Heart left ventricle (tissue), 16 donors: ENCODE data around the gene GPATCH1. TPM values are rescaled to one million over a fixed set of nuclear protein-coding genes. Genes with fewer than 3 reads are reported as not detected.
A peak's percentile ranks its signal among the peaks of the same experiment; 100 is the strongest.
"Not testable (repeated sequence)": the region's sequence is repeated elsewhere in the genome, so short reads cannot be mapped to it uniquely, and the experiment has no call there.

Experiments
- ATAC-seq, 4 donors: fragments of 200-7000 bp; cut with Tn5 transposase; one replicate each; pipeline ENCODE4 v1.9.1; 2020 to 2022; ENCODE audit warnings: moderate library complexity in 4 of 4, mild to moderate bottlenecking in 3 of 4, moderate number of reproducible peaks in 1 of 4
- DNase-seq, 5 donors: peaks; one replicate each; pipeline ENCODE4 v3.0.0-alpha.2; 2020
- H3K27ac ChIP-seq, 12 donors: fragments of 200-600 bp; sonication (generic) in 4 of 12; one replicate each; pipeline versions ENCODE4 v1.5.0 to v1.8.0; 2016 to 2022; ENCODE audit warnings: mild to moderate bottlenecking in 2 of 12
- H3K27me3 ChIP-seq, 9 donors: fragments of 200-600 bp; sonication (generic) in 2 of 9; one replicate each; pipeline versions ENCODE4 v1.5.1 to v1.8.0; 2016 to 2022; ENCODE audit warnings: mild to moderate bottlenecking in 3 of 9
- H3K36me3 ChIP-seq, 9 donors: fragments of 200-600 bp; sonication (generic) in 2 of 9; one replicate each; pipeline versions ENCODE4 v1.5.0 to v1.8.0; 2018 to 2022; ENCODE audit warnings: mild to moderate bottlenecking in 2 of 9
- H3K4me1 ChIP-seq, 12 donors: fragments of 200-600 bp; sonication (generic) in 4 of 12; one replicate each; pipeline versions ENCODE4 v1.5.0 to v1.8.0; 2016 to 2022; ENCODE audit warnings: mild to moderate bottlenecking in 3 of 12
- H3K4me3 ChIP-seq, 12 donors: fragments of 200-600 bp; sonication (generic) in 4 of 12; one replicate each; pipeline versions ENCODE4 v1.5.0 to v1.8.0; 2017 to 2022; ENCODE audit warnings: mild to moderate bottlenecking in 9 of 12, moderate library complexity in 4 of 12
- H3K9me3 ChIP-seq, 12 donors: fragments of 200-600 bp; sonication (generic) in 4 of 12; one replicate each; pipeline versions ENCODE4 v1.5.0 to v1.8.0; 2016 to 2022; ENCODE audit warnings: mild to moderate bottlenecking in 1 of 12
- CTCF ChIP-seq, 12 donors: fragments of 200-600 bp; sonication (generic) in 4 of 12; IDR thresholded peaks; one replicate each; pipeline versions ENCODE4 v1.5.0 to v1.8.0; 2018 to 2022; ENCODE audit warnings: antibody characterized with exemption in 12 of 12, mild to moderate bottlenecking in 5 of 12
- POLR2A ChIP-seq, 2 donors: fragments of 450-650 bp; IDR thresholded peaks; one replicate each; pipeline ENCODE4 v1.6.1; 2017; ENCODE audit warnings: antibody characterized with exemption in 2 of 2, mild to moderate bottlenecking in 2 of 2, moderate library complexity in 2 of 2
- WGBS, 4 donors: extraction: QIAGEN DNeasy Blood & Tissue Kit in 2 of 4; methylation state at CpG; one replicate each; pipeline versions ENCODE4 v1.1.5 to v1.1.7; 2013 to 2018; 5-methylcytosine and 5-hydroxymethylcytosine counted together
- intact Hi-C, 10 donors: fragments of 100-400 bp; cut with DNase I; formaldehyde crosslinking; loops; one replicate each; pipeline versions ENCODE4 v1.11.1 to v1.14.2; 2022
- long read RNA-seq, 3 donors: library from polyadenylated mRNA; unstranded; transcript quantifications; one replicate each; pipeline ENCODE4 v2.0.0, GENCODE V29; 2020 to 2021
- polyA plus RNA-seq, 2 donors: library from polyadenylated mRNA; stranded (reverse); fragments of 200-250 nt; gene quantifications; one replicate each; pipeline ENCODE4 v1.2.3, GENCODE V29; 2013
- total RNA-seq, 9 donors: library from RNA; depleted of rRNA in 2 of 9; stranded (reverse); fragments of >200 nt in 2 of 9; fragmentation: NEBNext Ultra II Directional in 3 of 9; extraction: Animal tissue kit (Norgen Biotek cat#: 25700) in 3 of 9; gene quantifications; one replicate each; pipeline versions ENCODE4 v1.1.0 to v1.2.4, GENCODE V29; 2016 to 2023
- donor health status: ischemic (EF 13 %, LVEDD 7.1; RV severe dilation, severe dysfunction).
- donor health status: healthy with polysubstance abuse.
- donor health status: DM: no; HTN: yes; CAD: no.
- donor health status: DM: no; HTN: no; CAD: no.
- donor health status: ischemic (EF 25% LVEDD 6.9; RV normal size, moderate dysfunction).
- donor health status: ischemic (EF 25% LVEDD 5.7; RV mildly dilated, moderate dysfunction).
- donor health status: healthy.
- donor health status: DM: yes; HTN: yes; CAD: no.
- donor health status: ischemic (EF 35%, LVEDD 5.7; RV mildly dilated, moderate dysfunction).
- donor health status: nonischemic (EF 11% LVEDD 7.7; RV severe dilation, severe dysfunction).
- donor health status: DM: yes; HTN: yes; CAD: no.
- donor health status: PGD.
- donor health status: ischemic (EF 29% LVEDD 5.4; RV normal size, mild dysfunction).
- donor health status: nonischemic (EF 23%, LVEDD 6.1; RV moderate dilation, normal function).

GPATCH1 gene
- total RNA-seq (1 to 10 TPM; 3.4 to 6.7 (median 6.4) TPM), polyA plus RNA-seq (1 to 10 TPM; 3.3 to 3.5 TPM)
- long read RNA-seq, donor 1, transcript GPATCH1-201 (20 exons, 3,492 nt), result major isoform, 7 of 9 reads
- long read RNA-seq, donor 1, partial matches to known transcripts, result 2 of 9 reads
- long read RNA-seq, donor 1, other reads (novel, unspliced or antisense), result 0 of 9 reads
- long read RNA-seq, donor 2, transcript GPATCH1-201 (20 exons, 3,492 nt), result major isoform, 9 of 54 reads
- long read RNA-seq, donor 2, partial matches to known transcripts, result 41 of 54 reads
- long read RNA-seq, donor 2, other reads (novel, unspliced or antisense), result 4 of 54 reads
- long read RNA-seq, donor 3, partial matches to known transcripts, result 7 of 11 reads
- long read RNA-seq, donor 3, other reads (novel, unspliced or antisense), result 0 of 11 reads

- WGBS, 4 donors, result 0 to 1% (median 0%) methylated on average over 42 to 62 of the region's 62 CpGs
These were observed at the start of gene GPATCH1 for GRCh38 chr19:33080761-33081681. Gene GPATCH1, plus strand, starts transcription at chr19:33081181. Its CDS starts 13 bp downstream, at chr19:33081194.

GRCh38 chr19:33032218-33032781, 48.7 kb upstream of the GPATCH1 start:
- H3K27ac ChIP-seq, result no peak overlapping the region
- ATAC-seq (no peak), DNase-seq (no peak)
- H3K36me3 ChIP-seq, result no peaks in the 10 kb centered on the region
- 77 to 84% (median 82%) methylated on average over 8 of the region's 8 CpGs for WGBS, 4 donors
- intact Hi-C loops, result no loop called here
- no peaks in the 10 kb centered on the region for H3K4me1 ChIP-seq
- no peaks in the 10 kb centered on the region for H3K27me3 ChIP-seq
- no peak overlapping the region for H3K4me3 ChIP-seq
- TF ChIP-seq CTCF (IDR thresholded peaks at IDR 0.05) (no peak), POLR2A (IDR thresholded peaks at IDR 0.05) (no peak)
- H3K9me3 ChIP-seq, result peaks cover 0 to 16% (median 0%) of the 10 kb centered on the region in 12 donors

More at GRCh38 chr19:33080761-33081681, at the start of gene GPATCH1:
- peak within 1 kb of the TSS; percentile 71 to 97 (median 82) for H3K4me3 ChIP-seq
- H3K9me3 ChIP-seq, result no peaks in the 10 kb centered on the region
- peak within 1 kb of the TSS in 11 of 12 donors; percentile 26 to 85 (median 76) for H3K27ac ChIP-seq
- peaks cover 0 to 2% (median 0%) of the 10 kb centered on the region in 9 donors for H3K36me3 ChIP-seq
- TF ChIP-seq POLR2A (IDR thresholded peaks at IDR 0.05) (peak in 1 of 2 donors; percentile 42), CTCF (IDR thresholded peaks at IDR 0.05) (peak in 1 of 12 donors; percentile 11)
- peak; percentile 89 to 93 (median 91) for DNase-seq
- peaks cover 0 to 26% (median 11%) of the 10 kb centered on the region in 12 donors for H3K4me1 ChIP-seq
- intact Hi-C loops, result loop anchor here in 4 of 10 donors (5.0 to 10.0 kb wide), 2 partner anchors 106 to 109 kb away; partner anchors contain the start of genes CEP89 (in 4 of the 4) and FAAP24 (in 4 of the 4)
- H3K27me3 ChIP-seq, result no peaks in the 10 kb centered on the region
- ATAC-seq, result peak; percentile 93 to 99 (median 97)

- no peaks in the 10 kb centered on the region for H3K4me1 ChIP-seq
- H3K9me3 ChIP-seq, result no peaks in the 10 kb centered on the region
- no peak overlapping the region for H3K27ac ChIP-seq
- H3K27me3 ChIP-seq, result no peaks in the 10 kb centered on the region
- ATAC-seq (no peak), DNase-seq (no peak)
- TF ChIP-seq POLR2A (IDR thresholded peaks at IDR 0.05) (no peak), CTCF (IDR thresholded peaks at IDR 0.05) (no peak)
- intact Hi-C loops, result no loop called here
- no peaks in the 10 kb centered on the region for H3K36me3 ChIP-seq
- 92 to 96% (median 95%) methylated on average over 10 of the region's 10 CpGs for WGBS, 4 donors
- H3K4me3 ChIP-seq, result no peak overlapping the region
These were observed 45.5 kb upstream of the GPATCH1 start for GRCh38 chr19:33035461-33035860.

GRCh38 chr19:33036370-33037167, 44.4 kb upstream of the GPATCH1 start:
- H3K27ac ChIP-seq, H3K9me3 ChIP-seq, ATAC-seq, H3K4me3 ChIP-seq, DNase-seq, H3K4me1 ChIP-seq, H3K27me3 ChIP-seq, intact Hi-C loops, H3K36me3 ChIP-seq: not testable (repeated sequence)
- WGBS, 4 donors, result 94 to 96% (median 96%) methylated on average over 27 to 45 of the region's 45 CpGs

GRCh38 chr19:33037168-33038025, 43.6 kb upstream of the GPATCH1 start:
- intact Hi-C loops, H3K27ac ChIP-seq, H3K4me3 ChIP-seq, H3K4me1 ChIP-seq, DNase-seq, H3K36me3 ChIP-seq, H3K27me3 ChIP-seq, ATAC-seq, H3K9me3 ChIP-seq: not testable (repeated sequence)
- WGBS, 4 donors, result 84 to 92% (median 91%) methylated on average over 17 to 18 of the region's 18 CpGs
